GM12801 (cell line): ENCODE measurements around the gene SBF2.

ENCODE experiments used
- CTCF ChIP-seq: IDR thresholded peaks from one replicate; pipeline ENCODE4 v1.5.1; 2011; ENCODE audit warnings: control low read depth; ENCODE audit not compliant: insufficient read length; ENCODE audit errors: extremely low read depth

The SBF2 gene

GRCh38 chr11:10204021-10204420 is 90.0 kb downstream of the SBF2 start:
- no peak for TF ChIP-seq CTCF

- no peak for TF ChIP-seq CTCF
These were observed 92.7 kb downstream of the SBF2 start for GRCh38 chr11:10201343-10201742.

- TF ChIP-seq CTCF = no peak
These were observed 96.9 kb downstream of the SBF2 start for GRCh38 chr11:10197091-10197490.

GRCh38 chr11:10192036-10192435 is 102.0 kb downstream of the SBF2 start:
- no peak for TF ChIP-seq CTCF

- no peak for TF ChIP-seq CTCF
These were observed 112.2 kb downstream of the SBF2 start for GRCh38 chr11:10181811-10182210.

- no peak for TF ChIP-seq CTCF
These were observed 129.4 kb downstream of the SBF2 start for GRCh38 chr11:10164621-10165020.

- TF ChIP-seq CTCF = no peak
These were observed 131.8 kb downstream of the SBF2 start for GRCh38 chr11:10162222-10162621.

GRCh38 chr11:10160350-10160749 is 133.7 kb downstream of the SBF2 start:
- no peak for TF ChIP-seq CTCF
